Heart left ventricle (tissue), 16 donors: ENCODE results near the gene CCDC197. TPM values are rescaled to one million over a fixed set of nuclear protein-coding genes. Genes with fewer than 3 reads are reported as not detected.

Source experiments
- ATAC-seq, 4 donors: fragments of 200-7000 bp; cut with Tn5 transposase; one replicate each; pipeline ENCODE4 v1.9.1; 2020 to 2022; ENCODE audit warnings: moderate library complexity in 4 of 4, mild to moderate bottlenecking in 3 of 4, moderate number of reproducible peaks in 1 of 4
- DNase-seq, 5 donors: peaks; one replicate each; pipeline ENCODE4 v3.0.0-alpha.2; 2020
- H3K27ac ChIP-seq, 12 donors: fragments of 200-600 bp; sonication (generic) in 4 of 12; one replicate each; pipeline versions ENCODE4 v1.5.0 to v1.8.0; 2016 to 2022; ENCODE audit warnings: mild to moderate bottlenecking in 2 of 12
- H3K27me3 ChIP-seq, 9 donors: fragments of 200-600 bp; sonication (generic) in 2 of 9; one replicate each; pipeline versions ENCODE4 v1.5.1 to v1.8.0; 2016 to 2022; ENCODE audit warnings: mild to moderate bottlenecking in 3 of 9
- H3K36me3 ChIP-seq, 9 donors: fragments of 200-600 bp; sonication (generic) in 2 of 9; one replicate each; pipeline versions ENCODE4 v1.5.0 to v1.8.0; 2018 to 2022; ENCODE audit warnings: mild to moderate bottlenecking in 2 of 9
- H3K4me1 ChIP-seq, 12 donors: fragments of 200-600 bp; sonication (generic) in 4 of 12; one replicate each; pipeline versions ENCODE4 v1.5.0 to v1.8.0; 2016 to 2022; ENCODE audit warnings: mild to moderate bottlenecking in 3 of 12
- H3K4me3 ChIP-seq, 12 donors: fragments of 200-600 bp; sonication (generic) in 4 of 12; one replicate each; pipeline versions ENCODE4 v1.5.0 to v1.8.0; 2017 to 2022; ENCODE audit warnings: mild to moderate bottlenecking in 9 of 12, moderate library complexity in 4 of 12
- H3K9me3 ChIP-seq, 12 donors: fragments of 200-600 bp; sonication (generic) in 4 of 12; one replicate each; pipeline versions ENCODE4 v1.5.0 to v1.8.0; 2016 to 2022; ENCODE audit warnings: mild to moderate bottlenecking in 1 of 12
- CTCF ChIP-seq, 12 donors: fragments of 200-600 bp; sonication (generic) in 4 of 12; IDR thresholded peaks; one replicate each; pipeline versions ENCODE4 v1.5.0 to v1.8.0; 2018 to 2022; ENCODE audit warnings: antibody characterized with exemption in 12 of 12, mild to moderate bottlenecking in 5 of 12
- POLR2A ChIP-seq, 2 donors: fragments of 450-650 bp; IDR thresholded peaks; one replicate each; pipeline ENCODE4 v1.6.1; 2017; ENCODE audit warnings: antibody characterized with exemption in 2 of 2, mild to moderate bottlenecking in 2 of 2, moderate library complexity in 2 of 2
- WGBS, 4 donors: extraction: QIAGEN DNeasy Blood & Tissue Kit in 2 of 4; methylation state at CpG; one replicate each; pipeline versions ENCODE4 v1.1.5 to v1.1.7; 2013 to 2018; 5-methylcytosine and 5-hydroxymethylcytosine counted together
- intact Hi-C, 10 donors: fragments of 100-400 bp; cut with DNase I; formaldehyde crosslinking; loops; one replicate each; pipeline versions ENCODE4 v1.11.1 to v1.14.2; 2022
- polyA plus RNA-seq, 2 donors: library from polyadenylated mRNA; stranded (reverse); fragments of 200-250 nt; gene quantifications; one replicate each; pipeline ENCODE4 v1.2.3, GENCODE V29; 2013
- total RNA-seq, 9 donors: library from RNA; depleted of rRNA in 2 of 9; stranded (reverse); fragments of >200 nt in 2 of 9; fragmentation: NEBNext Ultra II Directional in 3 of 9; extraction: Animal tissue kit (Norgen Biotek cat#: 25700) in 3 of 9; gene quantifications; one replicate each; pipeline versions ENCODE4 v1.1.0 to v1.2.4, GENCODE V29; 2016 to 2023
- donor health status: ischemic (EF 13 %, LVEDD 7.1; RV severe dilation, severe dysfunction).
- donor health status: healthy with polysubstance abuse.
- donor health status: DM: no; HTN: yes; CAD: no.
- donor health status: DM: no; HTN: no; CAD: no.
- donor health status: ischemic (EF 25% LVEDD 6.9; RV normal size, moderate dysfunction).
- donor health status: ischemic (EF 25% LVEDD 5.7; RV mildly dilated, moderate dysfunction).
- donor health status: healthy.
- donor health status: DM: yes; HTN: yes; CAD: no.
- donor health status: ischemic (EF 35%, LVEDD 5.7; RV mildly dilated, moderate dysfunction).
- donor health status: nonischemic (EF 11% LVEDD 7.7; RV severe dilation, severe dysfunction).
- donor health status: DM: yes; HTN: yes; CAD: no.
- donor health status: PGD.
- donor health status: ischemic (EF 29% LVEDD 5.4; RV normal size, mild dysfunction).
- donor health status: nonischemic (EF 23%, LVEDD 6.1; RV moderate dilation, normal function).

CCDC197 gene
- total and polyA plus RNA-seq, 11 donors, result 0.23 to 1.4 (median 0.88) TPM; not detected in 4

- Histone ChIP-seq H3K27me3 (no peaks in the 10 kb centered on the region), H3K4me3 (no peak overlapping the region), H3K9me3 (no peaks in the 10 kb centered on the region), H3K36me3 (peaks cover 0 to 47% (median 9%) of the 10 kb centered on the region in 9 donors), H3K27ac (peak overlapping the region in 9 of 12 donors; percentile 6 to 87 (median 77)), H3K4me1 (peaks cover 3 to 89% (median 50%) of the 10 kb centered on the region in 12 donors)
- ATAC-seq, result no peak
- no peak for TF ChIP-seq POLR2A (IDR thresholded peaks at IDR 0.05)
- no peak for TF ChIP-seq CTCF (IDR thresholded peaks at IDR 0.05)
- no peak for DNase-seq
- intact Hi-C loops, result loop anchor here in 1 of 10 donors (5.0 kb wide), 1 partner anchor 37 kb away; the partner anchor contains the start of gene CCDC197
Observed at GRCh38 chr14:93960108-93960475, 37.0 kb upstream of the CCDC197 start.

- H3K27me3 ChIP-seq, result no peaks in the 10 kb centered on the region
- peaks cover 3 to 89% (median 46%) of the 10 kb centered on the region in 12 donors for H3K4me1 ChIP-seq
- intact Hi-C loops, result loop anchor here in 1 of 10 donors (5.0 kb wide), 1 partner anchor 36 kb away; the partner anchor contains the start of gene CCDC197
- no peak for ATAC-seq
- 80 to 90% (median 84%) methylated on average over 3 of the region's 3 CpGs for WGBS, 4 donors
- H3K4me3 ChIP-seq, result no peak overlapping the region
- H3K27ac ChIP-seq, result peak overlapping the region in 3 of 12 donors; percentile 77 to 86 (median 79)
- H3K9me3 ChIP-seq, result no peaks in the 10 kb centered on the region
- peak in 1 of 5 donors; percentile 2 for DNase-seq
- H3K36me3 ChIP-seq, result peaks cover 0 to 47% (median 9%) of the 10 kb centered on the region in 9 donors
- TF ChIP-seq POLR2A (IDR thresholded peaks at IDR 0.05), result no peak
Observed at GRCh38 chr14:93960774-93961438, 36.2 kb upstream of the CCDC197 start.

- ATAC-seq (no peak), DNase-seq (peak in 1 of 5 donors; percentile 6)
- H3K9me3 ChIP-seq, result no peaks in the 10 kb centered on the region
- peaks cover 3 to 89% (median 39%) of the 10 kb centered on the region in 12 donors for H3K4me1 ChIP-seq
- H3K27me3 ChIP-seq, result no peaks in the 10 kb centered on the region
- H3K27ac ChIP-seq, result peak overlapping the region in 2 of 12 donors; percentile 62 to 66
- WGBS, 4 donors, result 86 to 90% (median 89%) methylated on average over 8 of the region's 8 CpGs
- no peak for TF ChIP-seq CTCF (IDR thresholded peaks at IDR 0.05)
- no peak for TF ChIP-seq POLR2A (IDR thresholded peaks at IDR 0.05)
- peaks cover 0 to 44% (median 9%) of the 10 kb centered on the region in 9 donors for H3K36me3 ChIP-seq
- H3K4me3 ChIP-seq, result no peak overlapping the region
- intact Hi-C loops, result loop anchor here in 1 of 10 donors (5.0 kb wide), 1 partner anchor 36 kb away; the partner anchor contains the start of gene CCDC197
Observed at GRCh38 chr14:93961620-93962019, 35.5 kb upstream of the CCDC197 start.

- H3K4me1 ChIP-seq, result peaks cover 3 to 89% (median 36%) of the 10 kb centered on the region in 12 donors
- no peaks in the 10 kb centered on the region for H3K9me3 ChIP-seq
- H3K27me3 ChIP-seq, result no peaks in the 10 kb centered on the region
- intact Hi-C loops, result loop anchor here in 1 of 10 donors (5.0 kb wide), 1 partner anchor 34 kb away; the partner anchor contains the start of gene CCDC197
- DNase-seq (peak in 1 of 5 donors; percentile 18), ATAC-seq (peak in 1 of 4 donors; percentile 9)
- H3K27ac ChIP-seq, result peak overlapping the region in 9 of 12 donors; percentile 23 to 89 (median 52)
- H3K36me3 ChIP-seq, result peaks cover 0 to 44% (median 9%) of the 10 kb centered on the region in 9 donors
- WGBS, 4 donors, result 36 to 47% (median 41%) methylated on average over 10 to 16 of the region's 16 CpGs
- TF ChIP-seq CTCF (IDR thresholded peaks at IDR 0.05), result no peak
- no peak for TF ChIP-seq POLR2A (IDR thresholded peaks at IDR 0.05)
- H3K4me3 ChIP-seq, result no peak overlapping the region
Observed at GRCh38 chr14:93962701-93963601, 34.1 kb upstream of the CCDC197 start.
